Neural crest cell (in vitro differentiated cells): ENCODE data around the gene ZNRF2. TPM values are rescaled to one million over a fixed set of nuclear protein-coding genes. Genes with fewer than 3 reads are reported as not detected.

ENCODE experiments used
- DNase-seq: peaks from one replicate; pipeline ENCODE4 v3.0.0; 2021; ENCODE audit warnings: low read depth, mixed read lengths, low spot score
- H3K27ac Mint-ChIP-seq: one replicate; pipeline ENCODE4 v1.8.0; 2021; ENCODE audit warnings: mild to moderate bottlenecking, mixed read lengths; ENCODE audit not compliant: unreplicated experiment
- H3K27me3 Mint-ChIP-seq: 2 replicates; pipeline ENCODE4 v1.8.0; 2021; ENCODE audit warnings: low read depth, mild to moderate bottlenecking, mixed read lengths
- H3K36me3 Mint-ChIP-seq: 2 replicates; pipeline ENCODE4 v1.8.0; 2021; ENCODE audit warnings: low read depth, mild to moderate bottlenecking, mixed read lengths
- H3K4me1 Mint-ChIP-seq: 2 replicates; pipeline ENCODE4 v1.8.0; 2021; ENCODE audit warnings: mixed read lengths
- H3K4me3 Mint-ChIP-seq: one replicate; pipeline ENCODE4 v1.8.0; 2021; ENCODE audit warnings: mild to moderate bottlenecking, mixed read lengths
- H3K9me3 Mint-ChIP-seq: 2 replicates; pipeline ENCODE4 v1.8.0; 2021; ENCODE audit warnings: mixed read lengths
- total RNA-seq: library from RNA; stranded (reverse); gene quantifications from 2 replicates; pipeline ENCODE4 v1.2.1, GENCODE V29; 2021
- TF ChIP-seq, protein P1 (sequence below): fragments of 200-600 bp; sonication (generic); conservative IDR thresholded peaks from 2 replicates; pipeline ENCODE4 v1.5.0; 2021; ENCODE audit warnings: antibody characterized with exemption, mild to moderate bottlenecking

Gene ZNRF2
- total RNA-seq, 1 donor from 2014 or later, result 5.4 TPM

- H3K4me3 Mint-ChIP-seq, result no peak overlapping the region
- no peak overlapping the region for H3K27ac Mint-ChIP-seq
- TF ChIP-seq, protein P1, sequence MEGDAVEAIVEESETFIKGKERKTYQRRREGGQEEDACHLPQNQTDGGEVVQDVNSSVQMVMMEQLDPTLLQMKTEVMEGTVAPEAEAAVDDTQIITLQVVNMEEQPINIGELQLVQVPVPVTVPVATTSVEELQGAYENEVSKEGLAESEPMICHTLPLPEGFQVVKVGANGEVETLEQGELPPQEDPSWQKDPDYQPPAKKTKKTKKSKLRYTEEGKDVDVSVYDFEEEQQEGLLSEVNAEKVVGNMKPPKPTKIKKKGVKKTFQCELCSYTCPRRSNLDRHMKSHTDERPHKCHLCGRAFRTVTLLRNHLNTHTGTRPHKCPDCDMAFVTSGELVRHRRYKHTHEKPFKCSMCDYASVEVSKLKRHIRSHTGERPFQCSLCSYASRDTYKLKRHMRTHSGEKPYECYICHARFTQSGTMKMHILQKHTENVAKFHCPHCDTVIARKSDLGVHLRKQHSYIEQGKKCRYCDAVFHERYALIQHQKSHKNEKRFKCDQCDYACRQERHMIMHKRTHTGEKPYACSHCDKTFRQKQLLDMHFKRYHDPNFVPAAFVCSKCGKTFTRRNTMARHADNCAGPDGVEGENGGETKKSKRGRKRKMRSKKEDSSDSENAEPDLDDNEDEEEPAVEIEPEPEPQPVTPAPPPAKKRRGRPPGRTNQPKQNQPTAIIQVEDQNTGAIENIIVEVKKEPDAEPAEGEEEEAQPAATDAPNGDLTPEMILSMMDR, result no peak
- no peaks in the 10 kb centered on the region for H3K36me3 Mint-ChIP-seq
- H3K4me1 Mint-ChIP-seq, result peaks cover 4% of the 10 kb centered on the region
- no peak for DNase-seq
- peaks cover 4% of the 10 kb centered on the region for H3K9me3 Mint-ChIP-seq
- H3K27me3 Mint-ChIP-seq, result no peaks in the 10 kb centered on the region
Measured at GRCh38 chr7:30254717-30255063, 29.7 kb upstream of the ZNRF2 start.

- no peak overlapping the region for H3K4me3 Mint-ChIP-seq
- TF ChIP-seq, protein P1, result no peak
- H3K4me1 Mint-ChIP-seq, result peaks cover 2% of the 10 kb centered on the region
- peaks cover 4% of the 10 kb centered on the region for H3K9me3 Mint-ChIP-seq
- no peak for DNase-seq
- no peaks in the 10 kb centered on the region for H3K36me3 Mint-ChIP-seq
- no peak overlapping the region for H3K27ac Mint-ChIP-seq
- H3K27me3 Mint-ChIP-seq, result no peaks in the 10 kb centered on the region
Measured at GRCh38 chr7:30255064-30255769, 29.2 kb upstream of the ZNRF2 start.

DNA sequence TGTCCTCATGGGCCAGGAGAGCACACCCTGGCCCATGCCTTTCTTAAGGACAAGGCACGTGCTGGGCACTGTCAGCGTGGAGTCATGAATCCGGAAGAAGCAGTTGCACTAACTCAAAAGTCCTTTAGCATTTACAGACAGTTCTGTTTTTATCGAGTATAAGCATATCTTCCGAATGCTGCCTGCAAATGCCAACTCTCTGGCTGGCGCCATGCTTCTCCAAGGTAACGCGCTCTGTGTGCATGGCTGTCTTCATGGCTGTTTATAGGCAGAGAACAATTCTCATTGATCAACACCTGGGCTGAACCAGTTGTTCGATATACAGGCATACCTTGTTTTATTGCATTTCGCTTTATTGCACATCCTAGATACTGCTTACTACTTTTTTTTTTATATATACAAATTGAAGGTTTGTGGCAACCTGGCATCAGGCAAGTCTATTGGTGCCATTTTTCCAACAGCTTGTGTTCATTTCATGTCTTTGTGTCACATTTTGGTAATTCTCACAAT is 28.0 kb upstream of the ZNRF2 start:
- DNase-seq, result no peak
- Mint-ChIP-seq H3K36me3 (no peaks in the 10 kb centered on the region), H3K9me3 (peaks cover 4% of the 10 kb centered on the region), H3K27me3 (no peaks in the 10 kb centered on the region), H3K4me3 (no peak overlapping the region), H3K4me1 (no peaks in the 10 kb centered on the region), H3K27ac (no peak overlapping the region)
- TF ChIP-seq, protein P1, result no peak

GRCh38 chr7:30260246-30260768 is 24.1 kb upstream of the ZNRF2 start:
- H3K4me3 Mint-ChIP-seq, result no peak overlapping the region
- peaks cover 4% of the 10 kb centered on the region for H3K9me3 Mint-ChIP-seq
- TF ChIP-seq, protein P1, result no peak
- H3K4me1 Mint-ChIP-seq, result no peaks in the 10 kb centered on the region
- H3K36me3 Mint-ChIP-seq, result no peaks in the 10 kb centered on the region
- peaks cover 5% of the 10 kb centered on the region for H3K27me3 Mint-ChIP-seq
- DNase-seq, result no peak
- peak overlapping the region; percentile 19 for H3K27ac Mint-ChIP-seq

DNA sequence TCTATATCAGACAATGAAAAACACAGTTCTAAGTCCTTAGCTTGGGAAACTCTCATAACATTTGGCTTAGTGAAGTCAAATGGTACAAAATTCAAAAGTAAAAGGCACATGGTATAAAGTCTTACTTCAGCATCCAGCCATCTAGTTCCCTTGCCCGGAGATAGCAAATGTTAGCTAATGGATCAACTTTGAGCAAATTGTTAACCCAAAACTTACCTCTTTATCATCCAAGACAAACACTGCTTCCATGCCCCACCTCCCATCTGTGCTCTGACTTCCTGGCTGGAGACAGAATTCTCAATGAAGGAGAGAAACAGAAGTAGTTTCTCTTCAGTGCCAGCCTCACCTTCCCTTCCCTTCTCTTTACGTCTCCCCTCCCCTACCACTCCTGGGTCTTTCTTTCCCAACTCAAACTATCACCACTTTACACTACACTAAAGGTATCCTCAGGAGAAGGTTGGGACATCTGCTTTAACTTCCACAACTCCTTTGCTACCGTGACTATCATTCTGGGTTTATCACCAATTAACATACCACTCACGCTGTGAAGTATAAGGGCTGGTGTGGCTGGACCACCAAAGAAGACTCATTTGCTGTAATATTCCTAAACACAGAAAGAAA is 21.2 kb upstream of the ZNRF2 start:
- TF ChIP-seq, protein P1, result no peak
- no peak overlapping the region for H3K4me3 Mint-ChIP-seq
- H3K27me3 Mint-ChIP-seq, result peaks cover 5% of the 10 kb centered on the region
- DNase-seq, result no peak
- no peaks in the 10 kb centered on the region for H3K9me3 Mint-ChIP-seq
- H3K36me3 Mint-ChIP-seq, result no peaks in the 10 kb centered on the region
- H3K4me1 Mint-ChIP-seq, result no peaks in the 10 kb centered on the region
- H3K27ac Mint-ChIP-seq, result no peak overlapping the region
